ENCODE data around the gene LRRC27. TPM values are rescaled to one million over a fixed set of nuclear protein-coding genes. Genes with fewer than 3 reads are reported as not detected.
A peak's percentile ranks its signal among the peaks of the same experiment; 100 is the strongest.

LRRC27 gene
- total RNA-seq, 2 experiments from 2014 or later, result 3.3 to 3.9 TPM

GRCh38 chr10:132296666-132297443 lies 35.1 kb upstream of the LRRC27 start:
- Mint-ChIP-seq H3K4me1 (no peaks in the 10 kb centered on the region), H3K4me3 (no peak overlapping the region), H3K36me3 (ENCODE audit: low read depth) (no peaks in the 10 kb centered on the region), H3K27me3 (no peaks in the 10 kb centered on the region), H3K27ac (no peak overlapping the region), H3K9me3 (no peaks in the 10 kb centered on the region)
- no peak for DNase-seq
- ChIA-PET POLR2A (no interaction called here), CTCF (no interaction called here)

GRCh38 chr10:132297526-132297925 lies 34.5 kb upstream of the LRRC27 start:
- DNase-seq, result no peak
- ChIA-PET CTCF (interaction anchor here (0.8 kb wide), 1 partner anchor 50 kb away, joined by 3 read pairs; no protein-coding TSS in a partner anchor), POLR2A (no interaction called here)
- Mint-ChIP-seq H3K9me3 (no peaks in the 10 kb centered on the region), H3K4me1 (no peaks in the 10 kb centered on the region), H3K36me3 (ENCODE audit: low read depth) (no peaks in the 10 kb centered on the region), H3K4me3 (no peak overlapping the region), H3K27ac (no peak overlapping the region), H3K27me3 (no peaks in the 10 kb centered on the region)

GRCh38 chr10:132298038-132298881 lies 33.7 kb upstream of the LRRC27 start:
- no peak overlapping the region for H3K27ac Mint-ChIP-seq
- no peak overlapping the region for H3K4me3 Mint-ChIP-seq
- POLR2A ChIA-PET, result no interaction called here
- no peaks in the 10 kb centered on the region for H3K9me3 Mint-ChIP-seq
- CTCF ChIA-PET, result interaction anchor here (0.8 kb wide), 1 partner anchor 50 kb away, joined by 3 read pairs; no protein-coding TSS in a partner anchor
- H3K4me1 Mint-ChIP-seq, result no peaks in the 10 kb centered on the region
- H3K36me3 Mint-ChIP-seq (ENCODE audit: low read depth), result no peaks in the 10 kb centered on the region
- peaks cover 1% of the 10 kb centered on the region for H3K27me3 Mint-ChIP-seq
- DNase-seq, result no peak

- H3K9me3 Mint-ChIP-seq, result no peaks in the 10 kb centered on the region
- no peak for DNase-seq
- no peaks in the 10 kb centered on the region for H3K4me1 Mint-ChIP-seq
- ChIA-PET CTCF (no interaction called here), POLR2A (no interaction called here)
- no peak overlapping the region for H3K4me3 Mint-ChIP-seq
- peaks cover 5% of the 10 kb centered on the region for H3K27me3 Mint-ChIP-seq
- no peak overlapping the region for H3K27ac Mint-ChIP-seq
- H3K36me3 Mint-ChIP-seq (ENCODE audit: low read depth), result no peaks in the 10 kb centered on the region
Observed at GRCh38 chr10:132299371-132300336, 32.3 kb upstream of the LRRC27 start.

GRCh38 chr10:132300582-132300981 lies 31.4 kb upstream of the LRRC27 start:
- no peak for DNase-seq
- peaks cover 5% of the 10 kb centered on the region for H3K27me3 Mint-ChIP-seq
- no peaks in the 10 kb centered on the region for H3K9me3 Mint-ChIP-seq
- no peaks in the 10 kb centered on the region for H3K36me3 Mint-ChIP-seq (ENCODE audit: low read depth)
- no peak overlapping the region for H3K4me3 Mint-ChIP-seq
- ChIA-PET CTCF (no interaction called here), POLR2A (interaction anchor here (0.5 kb wide), 1 partner anchor 15 kb away, joined by 3 read pairs; no protein-coding TSS in a partner anchor)
- no peaks in the 10 kb centered on the region for H3K4me1 Mint-ChIP-seq
- no peak overlapping the region for H3K27ac Mint-ChIP-seq

GRCh38 chr10:132301371-132302330 lies 30.3 kb upstream of the LRRC27 start:
- H3K27ac Mint-ChIP-seq, result no peak overlapping the region
- H3K36me3 Mint-ChIP-seq (ENCODE audit: low read depth), result no peaks in the 10 kb centered on the region
- no peaks in the 10 kb centered on the region for H3K9me3 Mint-ChIP-seq
- no peak for DNase-seq
- ChIA-PET POLR2A (no interaction called here), CTCF (no interaction called here)
- peaks cover 2% of the 10 kb centered on the region for H3K4me1 Mint-ChIP-seq
- no peak overlapping the region for H3K4me3 Mint-ChIP-seq
- peaks cover 14% of the 10 kb centered on the region for H3K27me3 Mint-ChIP-seq

- no peak overlapping the region for H3K4me3 Mint-ChIP-seq
Observed at GRCh38 chr10:132302421-132303310, 29.3 kb upstream of the LRRC27 start.

GRCh38 chr10:132303361-132304115 lies 28.5 kb upstream of the LRRC27 start:
- DNase-seq, result no peak
- no peaks in the 10 kb centered on the region for H3K9me3 Mint-ChIP-seq
- peaks cover 6% of the 10 kb centered on the region for H3K4me1 Mint-ChIP-seq
- no peaks in the 10 kb centered on the region for H3K36me3 Mint-ChIP-seq (ENCODE audit: low read depth)
- CTCF ChIA-PET, result interaction anchor here (0.6 kb wide), 1 partner anchor 78 kb away, joined by 5 read pairs; no protein-coding TSS in a partner anchor
- H3K4me3 Mint-ChIP-seq, result no peak overlapping the region
- POLR2A ChIA-PET, result no interaction called here
- peaks cover 18% of the 10 kb centered on the region for H3K27me3 Mint-ChIP-seq
- no peak overlapping the region for H3K27ac Mint-ChIP-seq

More at GRCh38 chr10:132302421-132303310, 29.3 kb upstream of the LRRC27 start:
- Mint-ChIP-seq H3K36me3 (ENCODE audit: low read depth) (no peaks in the 10 kb centered on the region), H3K9me3 (no peaks in the 10 kb centered on the region), H3K4me1 (peaks cover 6% of the 10 kb centered on the region), H3K27ac (no peak overlapping the region), H3K27me3 (peaks cover 18% of the 10 kb centered on the region)
- no peak for DNase-seq
- ChIA-PET POLR2A (no interaction called here), CTCF (interaction anchor here (0.6 kb wide), 1 partner anchor 79 kb away, joined by 5 read pairs; no protein-coding TSS in a partner anchor)

GRCh38 chr10:132304756-132305509 lies 27.1 kb upstream of the LRRC27 start:
- Mint-ChIP-seq H3K4me1 (peaks cover 10% of the 10 kb centered on the region), H3K27me3 (peaks cover 26% of the 10 kb centered on the region), H3K27ac (no peak overlapping the region), H3K4me3 (no peak overlapping the region), H3K36me3 (ENCODE audit: low read depth) (no peaks in the 10 kb centered on the region), H3K9me3 (no peaks in the 10 kb centered on the region)
- DNase-seq, result no peak
- ChIA-PET POLR2A (no interaction called here), CTCF (no interaction called here)

GRCh38 chr10:132305654-132306342 lies 26.2 kb upstream of the LRRC27 start:
- Mint-ChIP-seq H3K27ac (no peak overlapping the region), H3K4me1 (peaks cover 10% of the 10 kb centered on the region), H3K27me3 (peaks cover 33% of the 10 kb centered on the region), H3K36me3 (ENCODE audit: low read depth) (no peaks in the 10 kb centered on the region), H3K9me3 (no peaks in the 10 kb centered on the region), H3K4me3 (peak overlapping the region; percentile 8)
- CTCF ChIA-PET, result no interaction called here
- POLR2A ChIA-PET, result no interaction called here
- DNase-seq, result no peak
